ENCODE data around the gene SMOC1. TPM values are rescaled to one million over a fixed set of nuclear protein-coding genes. Genes with fewer than 3 reads are reported as not detected.

SMOC1 gene
- total RNA-seq, result 1 to 10 TPM; 1.2 to 2.0 (median 1.7) TPM
- long read RNA-seq, donor 1, result 0 reads
- long read RNA-seq, donor 2, result 0 reads

- peak; percentile 77 for ATAC-seq
- peak; percentile 38 to 61 (median 57) for DNase-seq
- no peak for TF ChIP-seq CTCF (IDR thresholded peaks at IDR 0.05)
- H3K9me3 ChIP-seq, result no peaks in the 10 kb centered on the region
- H3K4me3 ChIP-seq, result no peak within 1 kb of the TSS
- H3K4me1 ChIP-seq (ENCODE audit: low read depth), result no peaks in the 10 kb centered on the region
- no peaks in the 10 kb centered on the region for H3K36me3 ChIP-seq (ENCODE audit: low read depth)
- intact Hi-C loops (cut with DNase I, micrococcal nuclease), result no loop called here
Observed at GRCh38 chr14:69879175-69880043, at the start of gene SMOC1. TSS of gene SMOC1 (plus strand) at chr14:69879416. CDS start at chr14:69879679, 263 bp downstream.

GRCh38 chr14:69838881-69839416, 40.3 kb upstream of the SMOC1 start:
- H3K4me1 ChIP-seq (ENCODE audit: low read depth), result no peaks in the 10 kb centered on the region
- H3K36me3 ChIP-seq (ENCODE audit: low read depth), result no peaks in the 10 kb centered on the region
- ATAC-seq (no peak), DNase-seq (no peak)
- no peak overlapping the region for H3K4me3 ChIP-seq
- no peaks in the 10 kb centered on the region for H3K9me3 ChIP-seq
- intact Hi-C loops (cut with DNase I, micrococcal nuclease), result no loop called here
- no peak for TF ChIP-seq CTCF (IDR thresholded peaks at IDR 0.05)

- DNase-seq (no peak), ATAC-seq (no peak)
- no peak for TF ChIP-seq CTCF (IDR thresholded peaks at IDR 0.05)
- Histone ChIP-seq H3K4me1 (ENCODE audit: low read depth) (no peaks in the 10 kb centered on the region), H3K36me3 (ENCODE audit: low read depth) (no peaks in the 10 kb centered on the region), H3K4me3 (no peak overlapping the region), H3K9me3 (no peaks in the 10 kb centered on the region)
- intact Hi-C loops (cut with DNase I, micrococcal nuclease), result no loop called here
Observed at GRCh38 chr14:69839661-69840060, 39.6 kb upstream of the SMOC1 start.

- Histone ChIP-seq H3K4me1 (ENCODE audit: low read depth) (no peaks in the 10 kb centered on the region), H3K9me3 (no peaks in the 10 kb centered on the region), H3K4me3 (no peak overlapping the region), H3K36me3 (ENCODE audit: low read depth) (no peaks in the 10 kb centered on the region)
- no peak for ATAC-seq
- intact Hi-C loops (cut with DNase I, micrococcal nuclease), result no loop called here
- no peak for DNase-seq
- TF ChIP-seq CTCF (IDR thresholded peaks at IDR 0.05), result no peak
Observed at GRCh38 chr14:69841656-69842055, 37.6 kb upstream of the SMOC1 start.

- no peak for TF ChIP-seq CTCF (IDR thresholded peaks at IDR 0.05)
- Histone ChIP-seq H3K9me3 (no peaks in the 10 kb centered on the region), H3K4me3 (no peak overlapping the region), H3K4me1 (ENCODE audit: low read depth) (no peaks in the 10 kb centered on the region), H3K36me3 (ENCODE audit: low read depth) (no peaks in the 10 kb centered on the region)
- no peak for DNase-seq
- intact Hi-C loops (cut with DNase I, micrococcal nuclease), result no loop called here
- ATAC-seq, result no peak
Observed at GRCh38 chr14:69842686-69843420, 36.4 kb upstream of the SMOC1 start.

Measured in mucosa of descending colon (tissue), 3 donors.